IPS-18a (cell line): ENCODE measurements around the gene USO1.
"Not testable (repeated sequence)": the region's sequence is repeated elsewhere in the genome, so short reads cannot be mapped to it uniquely, and the experiment has no call there.

Experiments used
- H3K27ac ChIP-seq: one replicate; pipeline ENCODE4 v1.5.1; 2013; ENCODE audit warnings: low read length
- H3K27me3 ChIP-seq: one replicate; pipeline ENCODE4 v1.6.1; 2013; ENCODE audit warnings: mild to moderate bottlenecking, low read length; ENCODE audit not compliant: control insufficient read depth, insufficient read depth
- H3K36me3 ChIP-seq: one replicate; pipeline ENCODE4 v1.6.1; 2013; ENCODE audit warnings: low read depth, low read length; ENCODE audit not compliant: control insufficient read depth
- H3K4me1 ChIP-seq: one replicate; pipeline ENCODE4 v1.6.1; 2013; ENCODE audit warnings: low read depth, low read length; ENCODE audit not compliant: control insufficient read depth
- H3K4me3 ChIP-seq: one replicate; pipeline ENCODE4 v1.5.1; 2013; ENCODE audit warnings: low read length
- H3K9ac ChIP-seq: one replicate; pipeline ENCODE4 v1.6.1; 2013; ENCODE audit warnings: mild to moderate bottlenecking, low read length, moderate library complexity
- H3K9me3 ChIP-seq: one replicate; pipeline ENCODE4 v1.6.1; 2013; ENCODE audit warnings: low read depth, low read length; ENCODE audit not compliant: control insufficient read depth

Gene USO1, protein sequence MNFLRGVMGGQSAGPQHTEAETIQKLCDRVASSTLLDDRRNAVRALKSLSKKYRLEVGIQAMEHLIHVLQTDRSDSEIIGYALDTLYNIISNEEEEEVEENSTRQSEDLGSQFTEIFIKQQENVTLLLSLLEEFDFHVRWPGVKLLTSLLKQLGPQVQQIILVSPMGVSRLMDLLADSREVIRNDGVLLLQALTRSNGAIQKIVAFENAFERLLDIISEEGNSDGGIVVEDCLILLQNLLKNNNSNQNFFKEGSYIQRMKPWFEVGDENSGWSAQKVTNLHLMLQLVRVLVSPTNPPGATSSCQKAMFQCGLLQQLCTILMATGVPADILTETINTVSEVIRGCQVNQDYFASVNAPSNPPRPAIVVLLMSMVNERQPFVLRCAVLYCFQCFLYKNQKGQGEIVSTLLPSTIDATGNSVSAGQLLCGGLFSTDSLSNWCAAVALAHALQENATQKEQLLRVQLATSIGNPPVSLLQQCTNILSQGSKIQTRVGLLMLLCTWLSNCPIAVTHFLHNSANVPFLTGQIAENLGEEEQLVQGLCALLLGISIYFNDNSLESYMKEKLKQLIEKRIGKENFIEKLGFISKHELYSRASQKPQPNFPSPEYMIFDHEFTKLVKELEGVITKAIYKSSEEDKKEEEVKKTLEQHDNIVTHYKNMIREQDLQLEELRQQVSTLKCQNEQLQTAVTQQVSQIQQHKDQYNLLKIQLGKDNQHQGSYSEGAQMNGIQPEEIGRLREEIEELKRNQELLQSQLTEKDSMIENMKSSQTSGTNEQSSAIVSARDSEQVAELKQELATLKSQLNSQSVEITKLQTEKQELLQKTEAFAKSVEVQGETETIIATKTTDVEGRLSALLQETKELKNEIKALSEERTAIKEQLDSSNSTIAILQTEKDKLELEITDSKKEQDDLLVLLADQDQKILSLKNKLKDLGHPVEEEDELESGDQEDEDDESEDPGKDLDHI

DNA sequence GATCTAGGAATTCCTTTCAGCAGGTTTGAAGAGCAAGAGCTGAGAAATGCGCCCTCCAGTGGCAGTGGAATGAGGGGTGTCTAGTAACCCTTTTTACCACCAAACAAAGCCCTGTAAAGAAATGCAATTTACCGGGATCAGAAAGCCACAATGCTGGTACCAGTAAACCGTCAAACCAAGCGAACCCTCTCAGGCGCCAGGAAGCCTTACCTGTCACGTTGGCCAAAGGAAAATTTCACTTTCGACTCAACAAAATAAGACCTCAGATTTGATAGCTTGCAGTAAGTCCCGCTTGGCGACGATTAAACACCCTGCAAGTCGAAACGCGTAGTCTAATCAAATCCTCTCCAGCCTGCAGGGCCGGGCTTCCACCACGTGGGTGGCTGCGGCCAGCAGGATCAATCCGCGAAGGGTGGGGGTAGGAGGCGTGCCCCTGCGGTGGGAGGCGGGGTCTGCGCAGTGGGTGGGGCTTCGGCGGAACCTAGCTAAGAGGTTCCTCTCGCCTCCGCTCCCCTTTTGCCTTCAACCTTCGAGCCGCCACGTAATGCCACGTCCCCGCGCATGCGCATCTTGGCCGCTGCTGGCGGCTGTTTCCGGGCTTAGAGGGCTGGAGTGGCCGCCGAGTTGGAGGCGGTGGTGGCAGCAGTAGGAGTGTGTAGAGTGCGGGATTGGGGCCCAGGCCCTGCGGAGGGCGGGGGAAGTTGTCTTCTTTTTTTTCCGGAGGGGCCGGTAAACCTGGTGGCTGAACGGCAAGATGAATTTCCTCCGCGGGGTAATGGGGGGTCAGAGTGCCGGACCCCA lies at the start of gene USO1:
Gene USO1 (plus strand): TSS at position 512 of the 801 bp plus-strand sequence. CDS start 243 bp downstream, at position 755.
- no peaks in the 10 kb centered on the region for H3K9me3 ChIP-seq
- H3K4me3 ChIP-seq = peak within 1 kb of the TSS; percentile 91
- H3K9ac ChIP-seq = peak within 1 kb of the TSS; percentile 97
- H3K36me3 ChIP-seq = no peaks in the 10 kb centered on the region
- no peaks in the 10 kb centered on the region for H3K27me3 ChIP-seq
- H3K27ac ChIP-seq = peak within 1 kb of the TSS; percentile 98
- peaks cover 26% of the 10 kb centered on the region for H3K4me1 ChIP-seq

DNA sequence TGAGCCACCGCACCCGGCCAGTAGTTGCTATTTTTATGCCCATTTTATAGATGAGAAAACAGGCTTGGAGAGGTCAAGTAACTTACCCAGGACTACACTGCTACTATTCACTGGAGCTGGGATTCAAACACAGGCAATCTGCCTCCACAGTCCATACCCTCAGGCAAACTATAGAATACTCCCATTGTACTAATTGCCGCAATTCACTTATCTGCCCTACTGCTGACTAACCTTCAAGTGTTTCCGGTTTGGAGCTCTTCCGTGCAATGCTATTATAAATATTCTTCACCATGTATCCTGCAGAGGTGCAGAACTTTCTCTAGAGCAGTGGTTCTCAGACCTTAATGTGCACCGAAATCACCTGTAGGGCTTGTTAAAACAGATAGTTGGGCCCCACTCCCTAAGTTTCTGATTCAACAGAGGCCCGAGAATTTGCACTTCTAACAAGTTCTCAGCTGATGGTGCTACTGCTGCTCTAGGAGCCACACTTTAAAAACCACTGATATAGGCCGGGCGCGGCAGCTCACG lies 49.3 kb upstream of the USO1 start:
- Histone ChIP-seq H3K4me3 (no peak overlapping the region), H3K36me3 (peaks cover 9% of the 10 kb centered on the region), H3K27ac (no peak overlapping the region), H3K27me3 (no peaks in the 10 kb centered on the region), H3K9me3 (no peaks in the 10 kb centered on the region), H3K4me1 (peaks cover 23% of the 10 kb centered on the region), H3K9ac (no peak overlapping the region)

DNA sequence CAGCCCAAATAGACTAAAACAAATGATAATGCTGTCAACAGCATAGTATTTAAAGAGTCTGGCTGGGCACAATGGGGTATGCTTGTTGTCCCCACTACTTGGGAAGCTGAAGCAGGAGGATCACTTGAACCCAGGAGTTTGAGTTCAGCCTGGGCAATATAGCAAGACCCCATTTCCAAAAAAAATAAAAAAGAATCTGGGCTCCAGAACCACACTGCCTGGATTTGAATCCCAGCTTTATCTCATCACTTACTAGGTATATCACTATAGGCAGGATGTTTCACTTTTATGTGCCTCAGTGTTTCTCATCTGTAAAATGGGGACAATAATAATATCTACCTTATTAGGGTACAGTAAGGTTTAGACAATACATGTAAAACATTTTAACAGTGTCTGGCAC lies 45.9 kb upstream of the USO1 start:
- Histone ChIP-seq H3K36me3 (peaks cover 9% of the 10 kb centered on the region), H3K4me1 (peaks cover 10% of the 10 kb centered on the region), H3K9me3 (no peaks in the 10 kb centered on the region), H3K27me3 (no peaks in the 10 kb centered on the region), H3K4me3 (no peak overlapping the region), H3K27ac (no peak overlapping the region), H3K9ac (no peak overlapping the region)

DNA sequence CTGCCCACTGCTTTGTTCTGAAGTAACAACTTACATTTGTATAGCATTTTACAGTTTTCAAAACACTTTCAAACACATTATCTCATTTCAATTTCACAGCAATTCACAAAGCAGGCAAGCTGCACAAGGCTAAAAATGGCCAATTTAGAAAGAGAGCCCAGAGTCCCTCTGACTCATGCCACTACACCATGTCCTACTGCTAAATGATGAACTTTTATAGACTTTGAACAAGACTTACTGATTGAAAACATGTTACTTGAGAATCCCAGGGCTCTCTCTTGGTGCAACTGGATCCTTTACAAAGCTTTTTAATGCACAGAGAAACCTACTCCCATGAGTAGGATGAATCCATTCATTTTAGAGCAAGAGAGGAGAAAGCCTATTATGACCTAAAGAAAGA lies 45.4 kb upstream of the USO1 start:
- Histone ChIP-seq H3K9me3 (no peaks in the 10 kb centered on the region), H3K27me3 (no peaks in the 10 kb centered on the region), H3K27ac (no peak overlapping the region)

DNA sequence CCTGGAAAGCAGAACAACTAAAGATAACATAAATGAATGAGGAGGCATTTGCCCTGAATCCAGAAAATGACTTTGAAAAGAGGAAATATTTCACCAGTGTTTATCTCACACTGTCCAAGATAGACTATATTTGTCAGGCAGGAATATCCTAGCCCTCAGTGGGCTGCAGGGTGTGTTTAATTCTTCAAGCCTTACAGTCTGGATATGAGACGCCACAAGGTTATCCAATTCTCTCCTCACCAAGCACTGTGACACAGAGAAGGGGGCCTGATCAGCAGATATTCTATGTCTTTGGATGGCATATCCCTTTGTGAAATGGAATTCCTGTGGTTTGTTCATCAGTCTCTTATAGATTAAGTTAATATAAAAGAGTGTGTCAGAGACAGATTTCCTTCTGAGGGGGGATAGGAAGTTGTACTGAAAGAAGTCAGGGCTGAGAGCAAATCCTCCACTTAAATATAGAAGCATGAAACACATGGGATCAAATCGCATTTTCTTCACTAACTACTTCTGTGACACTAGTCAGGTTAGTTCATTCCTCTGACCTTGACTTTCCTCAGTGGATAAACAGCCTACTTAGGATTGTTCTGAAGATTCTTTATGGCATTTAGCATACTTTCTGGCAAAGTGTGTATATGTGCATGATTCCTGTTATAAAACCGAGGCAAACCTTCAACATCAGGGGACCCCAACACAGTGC lies 44.4 kb upstream of the USO1 start:
- no peak overlapping the region for H3K27ac ChIP-seq
- H3K9me3 ChIP-seq = no peaks in the 10 kb centered on the region
- H3K4me3 ChIP-seq = no peak overlapping the region
- H3K9ac ChIP-seq = no peak overlapping the region
- peaks cover 9% of the 10 kb centered on the region for H3K36me3 ChIP-seq
- H3K27me3 ChIP-seq = no peaks in the 10 kb centered on the region
- peaks cover 3% of the 10 kb centered on the region for H3K4me1 ChIP-seq

More for the DNA sequence above, 45.4 kb upstream of the USO1 start:
- H3K4me1 ChIP-seq = peaks cover 7% of the 10 kb centered on the region
- H3K36me3 ChIP-seq = peaks cover 9% of the 10 kb centered on the region
- H3K4me3 ChIP-seq = no peak overlapping the region
- no peak overlapping the region for H3K9ac ChIP-seq

DNA sequence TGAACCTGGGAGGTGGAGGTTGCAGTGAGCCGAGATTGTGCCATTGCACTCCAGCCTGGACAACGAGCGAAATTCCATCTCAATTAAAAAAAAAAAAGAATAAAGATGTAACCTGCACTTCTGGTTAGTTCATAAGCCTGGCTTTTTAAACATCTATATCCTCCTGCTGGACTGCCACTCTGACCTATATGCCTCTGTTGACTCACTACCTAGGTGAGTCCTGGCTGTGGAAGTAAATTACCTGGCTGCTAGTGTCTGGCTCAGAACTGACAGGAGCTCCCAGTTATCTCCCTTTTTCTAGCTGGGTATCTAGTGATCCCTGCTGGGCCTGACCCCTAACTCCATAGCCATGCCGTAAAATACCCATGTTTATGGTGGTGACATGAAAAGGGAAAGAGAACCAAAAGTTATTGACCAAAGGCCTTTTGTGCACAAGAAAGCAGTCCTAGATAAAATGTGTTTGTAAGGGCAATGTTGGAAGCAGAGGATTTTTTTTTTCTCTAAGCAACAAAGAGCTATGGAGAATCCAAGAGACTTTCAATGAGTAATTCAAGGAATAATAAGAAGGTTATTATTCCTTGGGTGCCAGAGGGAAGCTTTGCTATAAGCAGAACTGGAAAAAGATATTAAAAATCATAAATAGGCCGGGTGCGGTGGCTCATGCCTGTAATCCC lies 40.8 kb upstream of the USO1 start:
- Histone ChIP-seq H3K27me3 (no peaks in the 10 kb centered on the region), H3K4me3 (no peak overlapping the region), H3K36me3 (peaks cover 11% of the 10 kb centered on the region), H3K4me1 (no peaks in the 10 kb centered on the region), H3K9me3 (no peaks in the 10 kb centered on the region), H3K9ac (no peak overlapping the region), H3K27ac (no peak overlapping the region)

DNA sequence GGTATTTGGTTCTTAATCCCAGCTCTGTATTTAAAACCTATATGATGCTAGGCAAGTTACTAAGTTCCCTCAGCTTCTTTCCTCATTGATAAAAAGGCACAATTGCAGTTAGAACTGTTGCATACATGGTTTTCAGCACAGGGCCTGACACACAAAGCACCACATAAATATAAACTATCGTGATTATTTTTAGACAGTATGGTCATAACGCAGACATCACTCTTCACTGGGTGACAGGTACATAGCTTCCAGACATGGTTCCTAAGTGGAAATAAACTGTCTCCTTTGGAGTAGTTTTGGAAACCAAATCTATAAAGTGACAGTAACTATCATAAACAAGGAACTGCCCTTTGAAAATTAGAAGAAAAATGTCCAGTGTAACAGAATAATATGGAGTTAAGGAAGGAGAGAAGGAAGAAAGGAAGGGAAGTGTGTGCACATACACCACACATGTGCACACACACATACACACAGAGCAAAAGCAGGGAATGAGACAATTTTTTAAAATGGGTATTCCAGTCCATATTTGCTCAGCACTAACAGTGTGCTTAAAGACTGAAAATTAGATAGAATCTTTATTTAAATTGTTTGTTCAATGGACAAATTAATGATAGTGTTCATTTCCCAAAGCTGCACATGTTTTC lies 38.7 kb upstream of the USO1 start:
- no peaks in the 10 kb centered on the region for H3K9me3 ChIP-seq
- H3K27ac ChIP-seq = no peak overlapping the region
- H3K4me1 ChIP-seq = no peaks in the 10 kb centered on the region
- H3K36me3 ChIP-seq = peaks cover 9% of the 10 kb centered on the region
- H3K9ac ChIP-seq = no peak overlapping the region
- no peaks in the 10 kb centered on the region for H3K27me3 ChIP-seq
- no peak overlapping the region for H3K4me3 ChIP-seq

DNA sequence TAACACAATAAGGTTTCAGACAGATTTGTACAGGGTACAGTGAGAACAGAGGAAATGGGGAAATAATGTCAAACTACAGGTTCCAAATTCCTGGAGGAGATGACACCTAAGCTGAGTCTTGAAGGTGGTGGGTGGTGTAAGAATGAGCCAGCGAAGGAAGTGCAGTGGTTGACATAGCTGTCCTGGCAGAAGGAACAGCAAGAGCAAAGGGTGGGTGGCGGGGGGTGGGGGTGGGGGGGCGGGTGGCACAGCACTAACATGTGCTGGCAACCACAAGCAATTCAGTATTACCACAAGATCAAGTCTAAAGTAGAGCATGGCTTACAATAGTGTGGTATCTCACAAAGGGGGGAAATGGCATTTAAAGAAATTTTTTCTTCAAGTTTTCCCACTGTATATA lies 38.0 kb upstream of the USO1 start:
- H3K9me3 ChIP-seq = no peaks in the 10 kb centered on the region
- H3K4me1 ChIP-seq = no peaks in the 10 kb centered on the region
- no peak overlapping the region for H3K4me3 ChIP-seq
- H3K9ac ChIP-seq = no peak overlapping the region
- H3K27ac ChIP-seq = no peak overlapping the region
- peaks cover 14% of the 10 kb centered on the region for H3K36me3 ChIP-seq
- H3K27me3 ChIP-seq = no peaks in the 10 kb centered on the region

DNA sequence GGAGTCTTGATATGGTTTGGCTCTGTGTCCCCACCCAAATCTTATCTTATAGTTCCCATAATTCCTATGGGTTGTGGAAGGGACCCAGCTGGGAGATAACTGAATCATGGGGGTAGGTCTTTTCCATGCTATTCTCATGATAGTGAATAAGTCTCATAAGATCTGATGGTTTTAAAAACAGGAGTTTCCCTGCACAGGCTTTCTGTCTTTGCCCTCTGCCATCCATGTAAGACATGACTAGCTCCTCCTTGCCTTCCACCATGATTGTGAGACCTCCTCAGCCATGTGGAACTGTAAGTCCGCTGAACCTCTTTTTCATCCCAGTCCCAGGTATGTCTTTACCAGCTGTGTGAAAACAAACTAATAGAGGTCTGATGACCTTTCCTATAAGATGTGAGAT lies 37.3 kb upstream of the USO1 start:
- not testable (repeated sequence) for H3K4me1 ChIP-seq, H3K4me3 ChIP-seq, H3K9ac ChIP-seq, H3K9me3 ChIP-seq, H3K27ac ChIP-seq, H3K27me3 ChIP-seq
- peaks cover 18% of the 10 kb centered on the region for H3K36me3 ChIP-seq

DNA sequence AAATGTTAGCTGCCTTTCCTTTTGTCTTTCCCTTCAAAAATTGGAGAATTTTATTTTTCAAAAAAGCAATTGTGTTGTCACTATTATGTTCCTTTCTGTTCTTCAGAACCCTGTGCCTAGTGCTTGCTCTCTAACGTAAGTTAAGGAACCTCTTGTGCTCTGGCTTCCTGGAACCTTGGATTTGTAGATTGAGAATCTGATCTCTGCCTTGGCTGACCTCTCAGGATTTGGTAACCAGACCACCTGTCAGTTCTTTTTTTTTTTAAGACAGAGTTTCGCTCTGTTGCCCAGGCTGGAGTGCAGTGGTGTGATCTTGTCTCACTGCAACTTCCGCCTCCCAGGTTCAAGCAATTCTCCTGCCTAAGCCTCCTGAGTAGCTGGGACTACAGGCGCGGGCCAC lies 32.3 kb upstream of the USO1 start:
- not testable (repeated sequence) for H3K4me1 ChIP-seq, H3K9me3 ChIP-seq, H3K27me3 ChIP-seq, H3K27ac ChIP-seq, H3K9ac ChIP-seq, H3K4me3 ChIP-seq
- peaks cover 23% of the 10 kb centered on the region for H3K36me3 ChIP-seq
